ENCODE data around the gene MAGEA2. TPM values are rescaled to one million over a fixed set of nuclear protein-coding genes. Genes with fewer than 3 reads are reported as not detected.
"Not testable (repeated sequence)": the region's sequence is repeated elsewhere in the genome, so short reads cannot be mapped to it uniquely, and the experiment has no call there.

The MAGEA2 gene, protein sequence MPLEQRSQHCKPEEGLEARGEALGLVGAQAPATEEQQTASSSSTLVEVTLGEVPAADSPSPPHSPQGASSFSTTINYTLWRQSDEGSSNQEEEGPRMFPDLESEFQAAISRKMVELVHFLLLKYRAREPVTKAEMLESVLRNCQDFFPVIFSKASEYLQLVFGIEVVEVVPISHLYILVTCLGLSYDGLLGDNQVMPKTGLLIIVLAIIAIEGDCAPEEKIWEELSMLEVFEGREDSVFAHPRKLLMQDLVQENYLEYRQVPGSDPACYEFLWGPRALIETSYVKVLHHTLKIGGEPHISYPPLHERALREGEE
- polyA plus RNA-seq (2013, experiment 1 of 2; ENCODE audit: insufficient read length): not detected
- not detected for polyA plus RNA-seq (2013, experiment 2 of 2; ENCODE audit: insufficient read length)

DNA sequence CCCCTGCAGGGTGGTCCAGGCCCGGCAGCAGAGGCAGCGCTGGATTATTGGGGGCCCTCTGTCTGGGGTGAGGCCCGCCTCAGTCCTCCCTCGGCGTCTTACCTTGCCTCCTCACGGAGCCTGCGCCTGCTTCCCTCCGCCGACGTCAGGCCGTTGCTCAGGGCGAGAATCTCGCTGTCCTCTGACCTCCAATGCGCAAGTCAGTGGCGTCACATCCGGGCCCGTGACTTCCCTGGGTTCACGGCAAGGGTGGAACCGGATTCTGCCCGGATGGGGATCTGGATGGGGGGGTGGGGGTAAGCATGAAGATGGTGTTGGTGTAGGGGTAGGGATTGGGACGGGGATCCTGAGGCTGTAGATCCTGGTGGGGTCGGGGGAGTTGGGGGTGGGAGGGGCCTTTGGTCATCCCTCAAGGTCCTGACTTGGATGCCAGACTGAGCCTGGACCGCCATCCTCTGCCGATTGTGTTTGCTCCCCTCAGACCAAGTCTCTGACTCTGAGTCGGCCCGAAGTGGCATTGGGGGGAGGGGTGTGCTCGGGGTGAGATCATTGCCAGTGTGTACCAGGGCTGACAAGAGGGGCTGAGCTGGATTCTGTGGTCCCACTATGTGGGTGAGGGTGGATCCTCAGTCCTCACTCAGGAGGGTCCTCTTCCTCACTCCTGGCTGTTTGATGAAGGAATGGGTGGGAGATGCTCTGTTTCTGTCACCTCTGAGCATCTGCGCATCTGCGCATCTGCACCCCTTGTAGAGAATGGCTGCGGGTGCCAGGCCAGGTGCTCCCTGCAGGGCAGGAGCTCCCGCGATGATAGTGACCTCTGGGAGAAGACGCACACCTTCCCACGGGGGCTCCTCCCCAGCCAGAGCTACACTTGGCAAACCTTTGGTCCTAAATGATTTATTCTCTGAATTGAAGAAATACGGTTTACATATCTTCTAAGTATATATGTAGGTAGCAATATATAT lies at the start of gene MAGEA2:
Gene MAGEA2 (minus strand): TSS at position 157 of the 965 bp plus-strand sequence. CDS start 2,479 bp downstream, outside the sequence.
- not testable (repeated sequence) for DNase-seq

DNA sequence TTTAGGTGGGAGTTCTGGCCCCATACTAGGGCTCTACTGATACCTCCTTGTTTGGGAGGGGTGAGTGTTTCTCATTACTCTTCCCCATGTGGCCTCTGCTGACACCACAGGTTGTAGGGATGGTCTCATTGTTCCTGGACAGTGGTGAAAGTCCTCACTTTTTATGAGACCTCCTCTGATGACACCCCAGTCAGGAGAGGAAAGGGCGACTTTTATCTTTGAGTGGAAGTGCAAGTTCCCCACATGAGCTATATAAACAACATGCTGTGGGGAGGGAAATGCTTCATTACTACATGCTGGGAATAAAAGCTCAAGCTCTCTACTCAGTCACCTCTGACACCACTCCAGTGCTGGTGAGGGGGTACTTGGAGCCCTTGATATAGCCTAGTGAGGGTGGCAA lies 45.3 kb upstream of the MAGEA2 start:
- DNase-seq: no peak

- DNase-seq: not testable (repeated sequence)
Measured at GRCh38 chrX:152787062-152787461, 33.4 kb upstream of the MAGEA2 start.

DNA sequence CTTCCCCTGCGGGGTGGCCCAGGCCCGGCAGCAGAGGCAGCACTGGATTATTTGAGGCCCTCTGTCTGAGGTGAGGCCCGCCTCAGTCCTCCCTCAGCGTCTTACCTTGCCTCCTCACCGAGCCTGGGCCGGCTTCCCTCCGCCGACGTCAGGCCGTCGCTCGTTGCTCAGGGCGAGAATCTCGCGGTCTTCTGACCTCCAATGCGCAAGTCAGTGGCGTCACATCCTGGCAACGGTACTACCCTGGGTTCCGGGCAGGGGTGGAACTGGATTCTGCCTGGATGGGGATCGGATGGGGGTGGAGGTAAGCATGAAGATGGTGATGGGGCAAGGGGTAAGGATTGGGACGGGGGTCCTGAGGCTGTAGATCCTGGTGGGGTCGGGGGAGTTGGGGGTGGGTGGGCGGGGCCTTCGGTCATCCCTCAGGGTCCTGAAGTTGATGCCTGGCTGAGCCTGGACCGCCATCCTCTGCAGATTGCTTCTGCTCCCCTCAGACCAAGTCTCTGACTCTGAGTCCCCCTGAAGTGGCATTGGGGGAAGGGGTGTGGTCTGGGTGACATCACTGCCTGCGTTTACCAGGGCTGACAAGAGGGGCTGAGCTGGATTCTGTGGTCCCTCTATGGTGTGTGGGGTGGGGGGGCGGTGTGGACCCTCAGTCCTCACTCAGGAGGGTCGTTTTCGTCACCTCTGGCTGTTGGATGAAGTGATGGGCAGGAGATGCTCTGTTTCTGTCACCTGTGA lies 16.1 kb upstream of the MAGEA2 start, which contains the start of gene MAGEA6:
Gene MAGEA6 (minus strand): TSS at position 141 of the 741 bp plus-strand sequence. CDS start 2,039 bp downstream, outside the sequence.
- not testable (repeated sequence) for DNase-seq

- DNase-seq: not testable (repeated sequence)
Measured at GRCh38 chrX:152766562-152766961, 12.9 kb upstream of the MAGEA2 start.

- not testable (repeated sequence) for DNase-seq
Measured at GRCh38 chrX:152761582-152761981, 7.9 kb upstream of the MAGEA2 start.

- DNase-seq: not testable (repeated sequence)
Measured at GRCh38 chrX:152759544-152759943, 5.9 kb upstream of the MAGEA2 start.

DNA sequence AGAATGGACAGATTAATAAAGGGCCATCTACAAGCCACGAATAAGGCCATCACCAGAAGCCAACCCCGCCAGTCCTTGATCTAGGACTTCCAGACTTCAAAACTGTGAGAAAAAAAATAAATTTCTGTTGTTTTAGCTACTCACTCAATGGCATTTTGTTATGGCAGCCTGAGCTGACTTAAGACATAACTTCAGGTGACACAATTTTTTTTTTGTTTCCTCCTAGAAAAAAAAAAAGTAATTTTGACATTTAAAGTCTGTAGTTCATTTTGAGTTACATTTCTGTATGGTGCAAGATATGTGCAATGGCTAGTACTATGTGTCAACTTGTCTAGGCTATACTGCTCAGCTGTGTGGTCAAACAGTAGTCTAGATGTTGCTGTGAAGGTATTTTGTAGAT lies 5.3 kb upstream of the MAGEA2 start, which contains the start of gene CSAG3:
Gene CSAG3 (plus strand): TSS at position 301 of the 400 bp plus-strand sequence.
- DNase-seq: not testable (repeated sequence)

DNA sequence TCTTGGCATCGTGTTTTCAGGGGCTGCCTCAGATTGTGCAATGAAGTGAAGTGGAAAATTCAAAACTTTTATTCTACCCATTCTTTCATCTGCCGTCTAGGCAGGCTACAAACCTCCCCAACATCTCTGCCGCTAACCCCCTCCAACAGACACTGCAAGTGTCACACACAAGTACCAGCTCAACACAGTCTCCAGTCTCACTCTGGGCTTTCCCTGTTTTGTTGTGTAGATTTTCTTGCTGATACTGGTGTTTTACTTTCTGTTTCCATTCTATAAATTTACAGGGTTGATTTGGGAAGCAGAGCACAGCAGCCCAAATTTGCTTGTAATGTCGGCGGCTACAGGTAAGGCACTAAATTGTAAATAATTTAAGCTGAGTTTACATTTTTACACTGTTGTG lies 1.2 kb upstream of the MAGEA2 start:
- DNase-seq: not testable (repeated sequence)

DNA sequence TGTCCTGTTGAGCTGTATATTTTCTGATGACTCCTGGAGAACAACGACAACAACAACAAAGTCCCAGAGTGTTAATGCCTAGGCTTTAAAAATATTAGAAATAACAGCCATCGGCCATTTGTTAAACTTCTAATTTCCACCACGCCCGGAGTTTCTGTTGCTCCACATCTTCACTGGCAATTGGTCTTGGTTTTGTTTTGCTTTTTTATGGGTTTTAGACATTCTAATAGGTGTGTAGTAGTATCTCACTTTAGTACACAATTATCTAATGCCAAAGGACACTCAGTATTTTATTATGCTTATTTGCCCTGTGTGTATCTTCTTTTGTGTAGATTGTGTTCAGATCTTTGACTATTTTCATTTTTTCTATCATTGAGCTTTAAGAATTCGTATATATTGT lies 15.1 kb downstream of the MAGEA2 start:
- DNase-seq: no peak

DNA sequence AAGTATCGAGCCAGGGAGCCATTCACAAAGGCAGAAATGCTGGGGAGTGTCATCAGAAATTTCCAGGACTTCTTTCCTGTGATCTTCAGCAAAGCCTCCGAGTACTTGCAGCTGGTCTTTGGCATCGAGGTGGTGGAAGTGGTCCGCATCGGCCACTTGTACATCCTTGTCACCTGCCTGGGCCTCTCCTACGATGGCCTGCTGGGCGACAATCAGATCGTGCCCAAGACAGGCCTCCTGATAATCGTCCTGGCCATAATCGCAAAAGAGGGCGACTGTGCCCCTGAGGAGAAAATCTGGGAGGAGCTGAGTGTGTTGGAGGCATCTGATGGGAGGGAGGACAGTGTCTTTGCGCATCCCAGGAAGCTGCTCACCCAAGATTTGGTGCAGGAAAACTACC lies 17.1 kb downstream of the MAGEA2 start:
- DNase-seq: not testable (repeated sequence)

DNA sequence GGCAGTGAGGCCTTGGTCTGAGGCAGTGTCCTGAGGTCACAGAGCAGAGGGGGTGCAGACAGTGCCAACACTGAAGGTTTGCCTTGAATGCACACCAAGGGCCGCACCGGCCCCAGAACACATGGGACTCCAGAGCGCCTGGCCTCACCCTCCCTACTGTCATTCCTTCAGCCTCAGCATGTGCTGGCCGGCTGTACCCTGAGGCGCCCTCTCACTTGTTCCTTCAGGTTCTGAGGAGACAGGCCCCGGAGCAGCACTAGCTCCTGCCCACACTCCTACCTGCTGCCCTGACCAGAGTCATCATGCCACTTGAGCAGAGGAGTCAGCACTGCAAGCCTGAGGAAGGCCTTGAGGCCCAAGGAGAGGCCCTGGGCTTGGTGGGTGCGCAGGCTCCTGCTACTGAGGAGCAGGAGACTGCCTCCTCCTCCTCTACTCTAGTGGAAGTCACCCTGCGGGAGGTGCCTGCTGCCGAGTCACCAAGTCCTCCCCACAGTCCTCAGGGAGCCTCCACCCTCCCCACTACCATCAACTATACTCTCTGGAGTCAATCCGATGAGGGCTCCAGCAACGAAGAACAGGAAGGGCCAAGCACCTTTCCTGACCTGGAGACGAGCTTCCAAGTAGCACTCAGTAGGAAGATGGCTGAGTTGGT lies 17.7 kb downstream of the MAGEA2 start:
- no peak for DNase-seq

DNA sequence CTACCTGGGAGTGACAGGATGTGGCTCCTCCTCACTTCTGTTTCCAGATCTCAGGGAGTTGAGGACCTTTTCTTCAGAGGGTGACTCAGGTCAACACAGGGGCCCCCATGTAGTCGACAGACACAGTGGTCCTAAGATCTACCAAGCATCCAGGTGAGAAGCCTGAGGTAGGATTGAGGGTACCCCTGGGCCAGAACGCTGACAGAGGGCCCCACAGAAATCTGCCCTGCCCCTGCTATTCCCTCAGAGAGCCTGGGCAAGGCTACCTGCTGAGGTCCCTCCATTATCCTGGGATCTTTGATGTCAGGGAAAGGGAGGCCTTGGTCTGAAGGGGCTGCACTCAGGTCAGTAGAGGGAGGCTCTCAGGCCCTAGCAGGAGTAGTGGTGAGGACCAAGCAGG lies 18.5 kb downstream of the MAGEA2 start:
- no peak for DNase-seq

GRCh38 chrX:152734143-152734858 lies 19.3 kb downstream of the MAGEA2 start:
- not testable (repeated sequence) for DNase-seq

DNA sequence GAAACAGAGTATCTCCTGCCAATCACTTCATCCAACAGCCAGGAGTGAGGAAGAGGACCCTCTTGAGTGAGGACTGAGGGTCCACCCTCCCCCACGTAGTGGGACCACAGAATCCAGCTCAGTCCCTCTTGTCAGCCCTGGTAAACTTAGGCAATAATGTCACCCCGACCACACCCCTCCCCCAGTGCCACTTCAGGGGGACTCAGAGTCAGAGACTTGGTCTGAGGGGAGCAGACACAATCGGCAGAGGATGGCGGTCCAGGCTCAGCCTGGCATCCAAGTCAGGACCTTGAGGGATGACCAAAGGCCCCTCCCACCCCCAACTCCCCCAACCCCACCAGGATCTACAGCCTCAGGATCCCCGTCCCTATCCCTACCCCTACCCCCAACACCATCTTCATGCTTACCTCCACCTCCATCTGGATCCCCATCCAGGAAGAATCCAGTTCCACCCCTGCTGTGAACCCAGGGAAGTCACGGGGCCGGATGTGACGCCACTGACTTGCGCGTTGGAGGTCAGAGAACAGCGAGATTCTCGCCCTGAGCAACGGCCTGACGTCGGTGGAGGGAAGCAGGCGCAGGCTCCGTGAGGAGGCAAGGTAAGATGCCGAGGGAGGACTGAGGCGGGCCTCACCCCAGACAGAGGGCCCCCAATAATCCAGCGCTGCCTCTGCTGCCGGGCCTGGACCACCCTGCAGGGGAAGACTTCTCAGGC lies 20.2 kb downstream of the MAGEA2 start, which contains the start of the genes CSAG1 and MAGEA12:
Gene CSAG1 (minus strand): TSS at position 461 of the 715 bp plus-strand sequence. CDS start 1,261 bp downstream, outside the sequence.
Gene MAGEA12 (plus strand): TSS at position 497 of the 715 bp plus-strand sequence. CDS start 2,405 bp downstream, outside the sequence.
- no peak for DNase-seq

DNA sequence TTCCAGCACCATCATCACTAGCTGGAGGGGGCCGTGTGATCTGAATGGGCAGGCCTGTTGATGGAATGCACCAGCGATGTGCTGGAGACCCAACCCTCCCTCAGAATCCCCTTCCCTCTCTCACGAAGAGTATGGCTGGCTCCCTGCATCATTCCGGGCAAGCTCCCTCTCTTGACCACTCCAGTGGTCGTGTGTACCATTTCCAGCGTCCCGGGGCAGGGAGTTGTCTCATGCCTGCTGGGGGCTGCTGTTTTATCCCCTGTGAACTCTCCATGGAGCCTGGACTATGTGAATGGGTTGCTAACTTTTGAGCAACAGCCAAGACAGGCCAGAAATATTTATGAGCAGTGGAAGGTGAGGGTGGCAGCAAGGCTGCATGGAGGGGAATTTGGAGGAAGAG lies 28.2 kb downstream of the MAGEA2 start:
- DNase-seq: no peak

- not testable (repeated sequence) for DNase-seq
Measured at GRCh38 chrX:152713815-152714787, 39.5 kb downstream of the MAGEA2 start, which contains the start of gene MAGEA2B. MAGEA2B (plus strand) TSS chrX:152714628; CDS start chrX:152717107, 2,479 bp downstream.

- DNase-seq: not testable (repeated sequence)
Measured at GRCh38 chrX:152713195-152713594, 40.4 kb downstream of the MAGEA2 start.

Measured in fibroblast of skin of scalp (primary cell).